HG03175 (cell line): ENCODE measurements around the gene MOV10L1.
"Not testable (repeated sequence)": the region's sequence is repeated elsewhere in the genome, so short reads cannot be mapped to it uniquely, and the experiment has no call there.

Experiments used
- ATAC-seq: cut with Tn5 transposase; IDR thresholded peaks from one replicate; pipeline ENCODE4 v1.9.1; 2021; ENCODE audit warnings: mild to moderate bottlenecking, moderate library complexity; ENCODE audit not compliant: unreplicated experiment

Gene MOV10L1

DNA sequence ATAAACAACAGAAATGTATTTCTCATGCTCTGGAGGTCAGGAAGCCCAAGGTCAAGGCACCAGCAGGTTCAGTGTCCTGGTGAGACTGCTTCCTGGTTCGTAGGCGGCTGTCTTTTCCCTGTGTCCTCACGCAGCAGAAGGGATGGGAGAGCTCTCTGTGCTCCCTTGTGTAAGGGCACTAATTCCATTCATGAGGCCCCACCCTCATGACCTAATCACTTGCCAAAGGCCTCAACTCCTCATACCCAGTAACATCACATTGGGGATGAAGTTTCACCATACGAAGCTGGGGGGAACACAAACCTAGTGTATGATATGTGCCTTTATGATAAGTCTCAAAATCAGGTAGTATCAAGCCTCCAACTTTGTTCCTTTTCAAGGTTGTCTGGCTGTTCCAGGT is 42.1 kb downstream of the MOV10L1 start:
- ATAC-seq = no peak

DNA sequence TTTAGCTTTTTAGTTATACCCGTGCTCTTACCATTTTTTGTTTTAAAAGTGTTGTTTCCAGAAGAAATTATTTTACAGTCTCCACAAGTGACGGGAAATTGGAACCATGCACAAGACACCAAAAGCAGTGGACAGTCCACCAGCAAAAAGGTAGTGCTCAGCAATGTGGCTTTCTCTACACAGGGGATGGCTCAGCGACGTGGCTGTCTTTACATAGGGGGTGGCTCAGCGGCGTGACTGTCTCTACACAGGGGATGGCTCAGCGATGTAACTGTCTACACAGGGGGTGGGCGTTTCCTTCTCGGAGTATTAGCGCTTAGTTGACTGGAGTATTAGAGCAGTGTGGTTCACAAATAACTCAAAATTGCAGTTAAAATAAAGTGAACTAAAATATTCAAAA is 44.7 kb downstream of the MOV10L1 start:
- no peak for ATAC-seq

DNA sequence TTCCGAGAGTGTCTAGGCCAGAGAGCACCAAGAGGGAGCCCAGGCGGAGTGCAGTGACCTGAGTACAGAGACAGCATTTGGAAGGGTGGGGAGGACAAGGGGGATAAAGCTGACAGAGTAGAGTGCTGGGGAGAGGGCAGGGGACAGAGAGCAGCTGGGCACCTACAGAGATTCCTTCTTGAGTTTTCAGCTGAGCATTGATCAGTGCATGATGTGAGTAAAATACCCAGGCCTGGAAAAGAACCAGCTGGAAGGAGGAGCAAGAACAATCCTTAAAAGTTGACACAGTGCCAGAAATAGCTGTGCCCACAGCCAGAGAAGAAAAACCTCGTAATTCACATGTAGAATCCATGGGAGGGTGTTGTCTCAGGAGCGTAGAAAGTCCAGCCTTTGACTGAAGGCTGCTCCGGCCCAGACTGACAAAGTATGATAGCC is 46.8 kb downstream of the MOV10L1 start:
- no peak for ATAC-seq

DNA sequence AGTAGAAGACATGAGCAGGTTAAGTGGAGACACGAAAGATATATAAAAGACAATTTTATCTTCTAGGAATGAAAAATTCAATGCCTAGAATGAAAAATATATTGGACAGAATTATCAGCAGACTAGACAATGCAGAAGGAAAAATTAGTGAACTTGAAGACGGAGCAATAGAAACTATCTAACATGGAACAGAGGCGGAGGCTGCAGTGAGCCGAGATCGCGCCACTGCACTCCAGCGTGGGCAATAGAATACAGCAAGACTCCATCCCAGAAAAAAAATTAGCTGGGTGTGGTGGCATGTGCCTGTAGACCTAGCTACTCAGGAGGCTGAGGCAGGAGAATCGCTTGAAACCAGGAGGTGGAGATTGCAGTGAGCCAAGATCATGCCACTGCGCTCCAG is 47.5 kb downstream of the MOV10L1 start:
- not testable (repeated sequence) for ATAC-seq

DNA sequence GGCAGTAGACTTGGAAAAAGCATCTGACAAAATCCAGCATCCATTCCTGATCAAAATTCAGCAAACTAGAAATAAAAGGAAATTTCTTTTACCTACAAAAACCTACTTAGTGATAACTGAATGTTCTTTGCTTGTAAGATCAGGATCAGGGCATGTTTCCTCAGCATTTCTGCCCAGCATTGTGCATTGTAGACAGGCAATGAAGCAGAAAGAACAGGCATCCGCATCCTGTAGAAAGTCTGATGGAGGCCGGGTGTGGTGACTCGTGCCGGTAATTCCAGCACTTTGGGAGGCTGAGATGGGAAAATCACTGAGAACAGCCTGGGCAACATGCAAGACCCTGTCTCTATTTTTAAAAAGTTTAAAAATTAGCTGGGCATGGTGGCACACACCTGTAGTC is 48.2 kb downstream of the MOV10L1 start:
- ATAC-seq = no peak

DNA sequence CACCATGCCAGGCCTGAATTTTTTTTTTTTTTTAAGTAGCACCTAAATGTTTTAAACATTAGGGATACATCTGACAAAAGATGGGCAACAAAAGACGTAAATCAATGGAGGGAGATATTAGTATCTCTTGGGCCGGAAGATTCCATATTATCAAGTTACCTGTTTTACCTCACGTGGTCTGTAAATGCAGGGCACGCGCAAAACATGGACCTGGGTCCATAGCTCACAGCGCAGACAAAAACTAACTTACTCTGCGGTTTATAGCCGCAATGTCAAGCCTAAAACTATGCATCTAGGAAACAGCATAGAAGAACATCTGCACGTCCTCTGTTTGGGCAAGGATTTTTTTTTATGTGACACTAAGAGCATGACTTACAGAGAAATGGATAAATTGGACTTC is 49.2 kb downstream of the MOV10L1 start:
- ATAC-seq = no peak

DNA sequence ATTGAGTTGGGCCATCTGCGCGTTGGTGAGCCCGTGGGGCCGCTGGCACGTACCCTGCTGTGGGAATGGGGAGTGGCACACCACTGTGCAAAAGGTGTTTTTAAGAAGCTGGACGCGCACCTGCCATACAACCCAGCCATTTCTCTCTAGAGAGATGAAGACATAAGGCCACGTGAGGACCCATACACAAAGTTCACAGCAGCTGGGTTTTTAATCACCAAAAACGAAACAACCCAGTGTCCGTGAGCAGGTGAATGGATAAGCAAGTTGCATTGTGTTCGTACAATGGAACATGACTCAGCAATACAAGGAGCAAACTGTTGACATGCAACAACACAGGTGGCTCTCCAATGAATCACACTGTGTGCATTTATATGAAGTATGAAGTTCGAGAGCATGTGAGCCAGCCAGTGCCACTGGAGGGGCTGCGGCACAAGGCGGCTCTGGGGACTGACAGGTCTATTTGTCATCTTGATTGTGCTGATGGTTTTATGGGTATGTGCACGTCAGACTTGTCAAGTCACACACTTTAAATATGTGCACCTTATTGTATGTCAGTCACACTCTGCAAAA is 50.1 kb downstream of the MOV10L1 start:
- no peak for ATAC-seq

DNA sequence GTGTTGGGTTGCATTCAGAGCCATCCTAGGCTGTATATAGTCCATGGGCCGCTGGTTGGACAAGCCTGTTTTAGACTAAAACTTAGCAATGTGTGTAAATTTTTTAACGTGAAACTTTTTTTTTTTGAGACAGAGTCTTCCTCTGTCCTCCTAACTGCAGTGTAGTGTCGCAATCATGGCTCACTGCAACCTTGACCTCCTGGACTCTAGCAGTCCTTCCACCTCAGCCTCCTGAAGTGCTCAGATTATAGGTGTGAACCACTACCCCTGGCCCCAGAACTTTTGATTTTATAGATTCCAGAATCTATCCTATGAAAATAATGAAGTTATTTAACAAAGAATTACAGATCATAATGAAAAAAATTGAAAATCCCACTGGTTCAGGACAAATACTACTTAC is 50.8 kb downstream of the MOV10L1 start:
- no peak for ATAC-seq

DNA sequence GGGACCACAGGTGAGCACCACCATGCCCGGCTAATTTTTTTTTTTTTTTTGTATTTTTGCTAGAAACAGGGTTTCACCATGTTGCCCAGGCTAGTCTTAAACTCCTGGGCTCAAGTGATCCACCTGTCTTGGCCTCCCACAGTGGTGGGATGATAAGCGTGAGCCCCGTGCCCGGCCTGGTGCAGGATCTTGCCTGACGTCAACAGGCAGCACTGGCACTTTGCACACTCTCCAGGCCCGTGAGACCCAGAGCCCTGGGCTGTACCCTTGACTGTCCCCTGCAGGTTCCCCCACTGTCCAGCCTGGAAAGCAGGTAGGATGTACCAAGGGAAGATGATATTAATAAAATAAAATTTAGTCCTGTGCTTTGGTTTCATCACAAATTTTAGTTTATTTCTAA is 51.7 kb downstream of the MOV10L1 start:
- ATAC-seq = no peak

DNA sequence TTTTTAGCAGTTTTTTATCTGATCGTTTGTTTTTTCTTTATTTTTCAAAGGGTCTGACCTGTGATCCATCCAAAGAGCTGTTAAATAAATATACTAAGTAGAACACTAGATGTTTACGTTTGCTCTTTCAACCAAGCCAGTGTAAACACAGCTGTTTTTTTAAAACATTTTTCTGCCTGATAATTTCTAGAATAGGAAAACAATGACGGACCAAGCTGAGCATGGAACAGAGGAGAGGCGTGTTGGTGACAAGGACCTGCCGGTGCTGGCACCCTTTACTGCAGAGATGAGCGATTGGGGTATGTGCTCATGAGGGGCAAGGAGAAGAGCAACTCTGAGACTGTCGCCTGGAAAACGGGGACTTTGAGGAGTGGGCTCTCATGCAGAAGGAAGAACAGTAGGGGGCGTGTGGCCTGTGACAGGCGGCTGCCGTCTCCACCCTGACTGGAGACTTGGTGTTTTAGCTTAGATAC is 52.1 kb downstream of the MOV10L1 start:
- ATAC-seq = no peak

DNA sequence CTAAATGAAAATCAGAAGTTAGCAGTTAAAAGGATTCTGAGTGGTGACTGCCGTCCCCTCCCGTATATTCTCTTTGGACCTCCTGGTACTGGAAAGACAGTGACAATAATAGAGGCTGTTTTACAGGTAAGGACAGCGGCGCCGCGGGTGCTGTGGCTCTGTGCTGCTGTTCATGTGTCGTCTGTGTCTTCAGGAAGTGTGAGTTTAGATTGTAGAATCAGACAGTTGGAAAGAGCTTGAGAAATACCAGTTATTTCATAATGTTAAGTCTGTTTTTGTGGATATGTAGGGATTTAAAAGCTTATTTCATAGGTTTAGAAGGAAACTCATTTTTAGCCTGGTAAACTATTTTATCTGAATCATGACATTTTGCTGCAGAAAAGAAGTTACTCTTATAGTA is 53.3 kb downstream of the MOV10L1 start:
- ATAC-seq = no peak

DNA sequence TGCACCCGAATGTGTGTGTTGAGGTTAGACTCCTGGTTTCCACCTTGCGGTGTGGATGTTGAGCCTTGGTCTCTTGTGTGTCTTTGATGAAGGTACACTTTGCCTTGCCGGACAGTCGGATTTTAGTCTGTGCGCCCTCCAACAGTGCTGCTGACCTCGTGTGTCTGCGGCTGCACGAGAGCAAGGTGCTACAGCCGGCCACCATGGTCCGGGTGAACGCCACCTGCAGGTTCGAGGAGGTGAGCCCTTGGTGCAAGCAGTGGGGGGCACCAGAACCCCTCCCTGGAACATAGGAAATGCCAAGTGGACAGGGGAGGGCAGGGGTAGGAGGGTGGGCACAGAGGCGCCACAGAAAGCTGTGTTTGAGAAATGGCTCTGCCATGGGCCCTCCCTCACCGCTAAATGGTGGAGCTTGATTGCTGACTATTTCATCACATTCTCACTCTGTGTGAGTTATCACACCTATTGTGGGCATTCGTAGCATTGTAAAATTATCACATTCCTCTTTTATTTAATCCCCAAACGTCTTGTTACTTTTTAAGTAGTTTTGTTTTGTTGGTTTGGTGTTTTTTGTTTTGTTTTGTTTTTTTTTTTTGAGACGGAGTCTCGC is 54.3 kb downstream of the MOV10L1 start:
- no peak for ATAC-seq

DNA sequence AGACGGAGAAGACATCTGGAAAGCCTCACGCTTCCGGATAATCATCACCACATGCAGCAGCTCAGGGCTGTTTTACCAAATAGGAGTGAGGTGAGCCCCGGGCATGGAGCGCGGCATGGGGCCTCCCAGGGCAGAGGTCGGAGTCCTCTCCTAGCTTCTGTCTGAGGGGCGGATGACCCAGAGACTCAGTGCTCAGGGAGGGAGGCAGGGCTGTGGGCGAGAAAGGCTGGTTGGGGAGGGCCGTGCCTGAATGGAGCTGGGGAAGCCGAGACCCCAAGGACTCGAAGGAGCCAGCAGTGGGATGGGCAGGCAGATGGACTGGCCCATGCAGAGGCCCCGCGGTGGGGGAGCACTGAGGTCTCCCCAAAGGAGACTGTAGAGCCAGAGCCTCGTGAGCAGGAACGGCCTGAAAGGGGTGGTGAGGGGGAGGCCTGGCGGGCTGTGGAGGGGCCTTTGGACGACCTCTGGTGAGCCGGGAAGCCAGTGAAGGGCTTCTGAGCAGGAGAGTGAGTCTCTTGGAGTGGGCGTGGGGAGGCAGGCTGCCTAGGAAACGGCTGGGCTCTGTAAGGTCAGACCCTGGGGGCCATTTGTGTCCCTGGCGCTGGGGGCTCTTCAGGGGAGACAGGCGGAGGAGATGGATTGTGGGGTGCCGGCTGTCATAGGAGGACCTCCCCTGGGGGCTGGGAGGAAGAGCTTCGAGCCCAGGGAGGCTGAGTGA is 56.1 kb downstream of the MOV10L1 start:
- ATAC-seq = no peak

DNA sequence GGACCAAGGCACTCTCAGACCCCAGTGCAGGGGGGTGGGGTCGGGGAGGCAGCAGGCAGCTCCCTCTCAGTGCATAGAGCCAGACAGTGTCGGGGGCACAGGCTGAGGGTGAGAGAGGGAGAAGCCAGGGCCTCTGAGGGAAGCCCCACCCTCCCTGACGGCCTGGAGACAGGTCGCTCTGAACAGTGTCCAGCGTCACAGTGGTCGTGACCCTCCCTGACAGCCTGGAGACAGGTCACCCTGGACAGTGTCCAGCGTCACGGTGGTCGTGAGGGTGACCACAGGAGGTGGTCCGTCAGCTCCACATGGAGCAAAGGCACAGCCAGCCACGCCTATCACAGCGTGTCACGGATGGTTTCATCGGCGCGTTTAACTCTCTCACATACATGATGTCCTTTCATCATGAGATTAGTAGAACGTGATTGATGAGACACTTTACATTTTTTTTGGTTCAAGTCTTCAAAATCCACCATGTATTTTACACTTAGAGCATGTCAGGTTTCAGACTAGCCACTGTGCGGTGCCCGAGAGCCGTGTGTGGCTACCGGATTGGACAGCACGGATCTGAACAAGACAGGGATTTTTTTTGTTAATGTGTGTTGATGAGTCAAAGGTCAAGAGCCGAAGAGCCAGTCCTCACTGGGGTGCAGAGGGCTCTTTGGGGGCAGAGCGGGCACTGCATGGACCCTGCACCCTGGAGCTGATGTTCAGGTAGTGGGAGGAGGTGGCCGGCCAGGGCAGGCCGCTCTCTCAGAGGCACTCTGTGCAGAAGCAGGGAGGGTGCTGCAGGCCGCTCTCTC is 56.8 kb downstream of the MOV10L1 start:
- ATAC-seq = no peak

DNA sequence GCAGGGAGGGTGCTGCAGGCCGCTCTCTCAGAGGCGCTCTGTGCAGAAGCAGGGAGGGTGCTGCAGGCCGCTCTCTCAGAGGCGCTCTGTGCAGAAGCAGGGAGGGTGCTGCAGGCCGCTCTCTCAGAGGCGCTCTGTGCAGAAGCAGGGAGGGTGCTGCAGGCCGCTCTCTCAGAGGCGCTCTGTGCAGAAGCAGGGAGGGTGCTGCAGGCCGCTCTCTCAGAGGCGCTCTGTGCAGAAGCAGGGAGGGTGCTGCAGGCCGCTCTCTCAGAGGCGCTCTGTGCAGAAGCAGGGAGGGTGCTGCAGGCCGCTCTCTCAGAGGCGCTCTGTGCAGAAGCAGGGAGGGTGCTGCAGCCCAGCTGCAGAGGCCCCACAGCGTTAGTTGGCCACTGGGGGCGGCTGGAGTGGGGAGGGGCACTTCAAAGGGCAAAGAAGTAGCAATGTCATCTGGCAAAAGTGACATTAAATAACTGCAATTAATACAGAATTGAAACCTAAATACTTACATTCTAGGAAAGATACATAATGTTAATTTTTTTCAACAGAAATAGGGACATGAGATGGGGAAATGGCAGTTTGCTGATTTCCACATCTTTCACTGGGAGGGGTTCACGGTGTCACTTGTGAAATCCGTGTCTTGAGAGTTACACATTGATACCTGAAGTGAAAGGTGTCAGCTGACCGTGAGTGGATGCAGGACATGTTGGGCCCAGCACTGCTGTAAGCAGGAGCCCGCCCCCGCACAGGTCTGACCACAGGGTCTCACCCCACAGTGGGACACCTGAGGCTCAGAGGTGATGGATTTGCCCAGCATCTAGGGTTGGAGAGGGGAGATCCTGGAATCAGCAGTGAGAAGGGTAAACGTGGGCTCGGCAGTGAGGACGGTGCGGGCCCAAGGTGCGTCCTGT is 57.7 kb downstream of the MOV10L1 start:
- ATAC-seq = not testable (repeated sequence)

DNA sequence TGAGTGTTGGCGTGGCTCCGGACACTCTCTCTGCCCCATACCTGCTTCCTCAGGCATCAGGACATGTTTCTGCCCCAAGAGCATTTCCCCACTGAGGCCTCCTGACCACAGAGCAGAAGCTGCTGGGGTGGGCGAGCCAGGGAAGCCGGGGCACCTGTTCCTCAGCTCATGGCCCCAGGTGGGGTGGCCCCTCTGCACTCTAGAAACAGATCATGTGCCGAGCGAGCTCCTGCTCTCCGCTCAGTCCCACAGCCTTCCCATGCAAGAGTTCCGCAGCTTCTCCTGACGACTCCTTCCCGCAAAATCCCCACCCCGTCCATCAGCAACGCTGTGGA is 58.3 kb downstream of the MOV10L1 start:
- ATAC-seq = no peak

DNA sequence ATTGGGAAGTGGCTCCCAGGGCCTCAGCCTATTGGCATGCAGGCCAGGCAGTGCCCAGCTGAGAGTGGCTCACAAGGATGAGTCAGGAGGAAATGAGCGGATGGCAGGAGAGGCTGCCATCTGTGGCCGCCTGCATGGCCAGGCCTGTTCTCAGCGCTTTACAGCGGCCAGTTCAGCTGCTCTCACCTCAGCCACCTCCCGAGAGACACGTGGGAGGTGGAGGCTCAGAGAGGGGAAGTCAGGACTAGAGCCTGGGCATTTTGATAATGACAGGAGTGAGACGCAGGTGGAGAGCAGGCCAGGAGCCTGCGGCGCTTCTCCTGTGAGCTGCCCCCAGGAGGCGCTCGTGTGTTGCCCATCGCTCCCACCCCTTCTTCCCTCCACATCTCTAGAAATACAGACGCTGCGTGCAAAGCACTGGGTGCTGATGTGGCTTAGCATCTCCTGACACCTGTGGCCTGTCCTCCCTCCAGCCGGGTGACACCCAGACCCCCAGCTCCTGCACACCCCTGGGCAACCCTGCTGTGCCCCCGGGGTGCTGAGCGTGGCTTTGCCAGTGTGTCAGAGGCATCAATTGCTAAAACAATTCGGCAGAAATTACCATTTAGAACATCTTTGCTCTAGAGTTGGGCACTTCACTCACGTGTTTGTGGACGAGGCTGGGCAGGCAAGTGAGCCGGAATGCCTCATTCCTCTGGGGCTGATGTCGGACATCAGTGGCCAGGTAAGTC is 59.4 kb downstream of the MOV10L1 start:
- no peak for ATAC-seq

DNA sequence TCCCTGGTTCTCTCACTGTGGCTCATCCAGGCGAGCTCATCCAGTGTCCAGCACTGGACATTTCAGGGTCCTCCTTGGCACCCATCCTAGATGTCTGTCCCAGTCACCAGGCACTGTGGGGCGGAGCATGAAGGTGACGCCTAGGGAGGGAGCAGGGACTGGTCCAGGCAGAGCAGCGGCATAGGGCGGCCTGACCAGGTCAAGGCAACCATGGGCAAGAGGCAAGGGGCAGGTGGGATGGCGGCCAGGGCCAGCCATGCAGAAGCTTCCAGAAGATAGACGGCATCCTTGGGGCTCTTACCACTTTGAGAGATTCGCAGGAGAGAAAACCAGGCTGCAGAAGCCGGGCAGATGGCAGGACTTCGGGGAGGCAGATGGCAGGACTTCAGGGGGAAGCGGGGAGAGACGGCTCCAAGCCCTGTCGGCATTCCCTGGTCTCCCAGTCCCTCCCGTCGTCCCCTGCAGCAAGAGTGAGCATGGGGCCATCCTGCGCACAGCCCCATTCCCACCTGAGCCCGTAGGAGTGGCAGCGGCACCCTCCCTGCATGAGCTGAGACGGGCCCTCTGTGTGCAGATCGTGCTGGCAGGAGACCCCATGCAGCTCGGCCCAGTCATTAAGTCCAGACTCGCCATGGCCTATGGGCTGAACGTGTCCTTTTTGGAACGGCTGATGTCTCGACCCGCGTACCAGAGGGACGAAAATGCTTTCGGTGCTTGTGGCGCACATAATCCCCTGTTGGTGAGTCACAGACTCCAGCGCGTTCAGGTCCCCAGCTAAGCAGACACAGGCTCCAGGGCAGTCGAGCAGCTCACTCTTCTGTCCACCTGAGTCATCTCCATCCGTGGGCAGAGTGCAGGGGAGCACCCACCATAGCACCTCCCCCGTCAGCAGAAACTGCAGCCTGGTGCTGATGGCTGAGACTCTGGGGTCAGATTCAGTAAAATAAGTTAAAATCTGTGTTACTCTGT is 60.6 kb downstream of the MOV10L1 start:
- ATAC-seq = no peak
